Spleen (tissue), 11 donors: Measurements from ENCODE around the gene SNX2. TPM values are rescaled to one million over a fixed set of nuclear protein-coding genes. Genes with fewer than 3 reads are reported as not detected.

Experiments used
- DNase-seq: peaks from one replicate; pipeline ENCODE4 v3.0.0-alpha.2; 2020
- H3K27ac ChIP-seq, 8 donors: fragments of 200-600 bp; sonication (generic) in 7 of 8; 1 replicate in 4 of 8; 2 replicates in 4 of 8; pipeline versions ENCODE4 v1.5.0 to v1.8.0; 2016 to 2021; ENCODE audit warnings: inconsistent platforms in 4 of 8, mild to moderate bottlenecking in 4 of 8, moderate library complexity in 1 of 8
- H3K27me3 ChIP-seq, 7 donors: fragments of 200-600 bp; sonication (generic) in 6 of 7; replicated peaks in 1 of 7; 1 replicate in 4 of 7; 2 replicates in 3 of 7; pipeline versions ENCODE4 v1.5.0 to v1.8.0; 2016 to 2021; ENCODE audit warnings: inconsistent platforms in 3 of 7, mild to moderate bottlenecking in 1 of 7
- H3K36me3 ChIP-seq, 6 donors: fragments of 200-600 bp; sonication (generic) in 5 of 6; 1 replicate in 4 of 6; 2 replicates in 2 of 6; pipeline versions ENCODE4 v1.5.0 to v1.8.0; 2016 to 2021; ENCODE audit warnings: inconsistent platforms in 2 of 6
- H3K4me1 ChIP-seq, 6 donors: fragments of 200-600 bp; sonication (generic) in 5 of 6; 1 replicate in 3 of 6; 2 replicates in 3 of 6; pipeline versions ENCODE4 v1.5.0 to v1.8.0; 2016 to 2021; ENCODE audit warnings: inconsistent platforms in 3 of 6
- H3K4me3 ChIP-seq, 8 donors: fragments of 200-600 bp; sonication (generic) in 7 of 8; 1 replicate in 4 of 8; 2 replicates in 4 of 8; pipeline versions ENCODE4 v1.5.0 to v1.8.0; 2016 to 2021; ENCODE audit warnings: inconsistent platforms in 4 of 8, mild to moderate bottlenecking in 4 of 8, moderate library complexity in 2 of 8
- H3K9me3 ChIP-seq, 8 donors: fragments of 200-600 bp; sonication (generic) in 7 of 8; 1 replicate in 4 of 8; 2 replicates in 4 of 8; pipeline versions ENCODE4 v1.5.0 to v1.8.0; 2016 to 2021; ENCODE audit warnings: inconsistent platforms in 4 of 8
- CTCF ChIP-seq, 11 experiments: fragments of 200-600 bp in 7 of 11; fragments of 450-650 bp in 4 of 11; sonication (generic) in 4 of 11; IDR thresholded peaks in 8 of 11; conservative IDR thresholded peaks in 3 of 11; 1 replicate in 7 of 11; 2 replicates in 4 of 11; pipeline versions ENCODE4 v1.4.0 to v1.8.0; 2016 to 2021; ENCODE audit warnings: antibody characterized with exemption in 11 of 11, inconsistent platforms in 4 of 11, mild to moderate bottlenecking in 1 of 11
- POLR2A ChIP-seq, 3 donors: fragments of 450-650 bp; IDR thresholded peaks; one replicate each; pipeline ENCODE4 v1.5.1; 2017; ENCODE audit warnings: antibody characterized with exemption in 3 of 3, mild to moderate bottlenecking in 1 of 3
- POLR2AphosphoS5 ChIP-seq, 3 donors: sonication (generic); formaldehyde crosslinking; IDR thresholded peaks; one replicate each; pipeline ENCODE4 v1.5.1; 2017; ENCODE audit warnings: antibody characterized with exemption in 3 of 3
- WGBS, 5 donors: extraction: QIAGEN DNeasy Blood & Tissue Kit in 3 of 5; methylation state at CpG; one replicate each; pipeline versions ENCODE4 v1.1.5 to v1.1.7; 2013 to 2018; 5-methylcytosine and 5-hydroxymethylcytosine counted together
- intact Hi-C: fragments of 100-400 bp; cut with DNase I; formaldehyde crosslinking; loops from one replicate; pipeline ENCODE4 v1.15.0; 2023; ENCODE audit warnings: low total_unique reads
- polyA plus RNA-seq, 3 donors: library from polyadenylated mRNA; stranded (reverse); fragments of 200-250 nt; gene quantifications; one replicate each; pipeline ENCODE4 v1.2.1, GENCODE V29; 2013
- total RNA-seq, 7 donors: library from RNA; depleted of rRNA in 3 of 7; stranded (reverse); fragments of >200 nt in 3 of 7; fragmentation: NEBNext Ultra II Directional in 4 of 7; extraction: Animal tissue kit (Norgen Biotek cat#: 25700) in 4 of 7; gene quantifications; one replicate each; pipeline versions ENCODE4 v1.1.0 to v1.2.1, GENCODE V29; 2016 to 2021
- donor health status: healthy with polysubstance abuse.
- donor health status: DM: no; HTN: no; CAD: no; lungs with moderate emphysema.
- donor health status: DM: no; HTN: no; CAD: no.
- donor health status: Bipolar disorder and iron deficiency.
- donor health status: healthy.
- donor health status: DM: no; HTN: no; CAD: no.
- donor health status: DM: yes; HTN: yes; CAD: no.

The SNX2 gene
- total and polyA plus RNA-seq, 10 donors, result 69.0 to 158 (median 132) TPM

- Histone ChIP-seq H3K4me1 (peaks cover 0 to 16% (median 4%) of the 10 kb centered on the region in 6 donors), H3K36me3 (no peaks in the 10 kb centered on the region), H3K27me3 (no peaks in the 10 kb centered on the region), H3K4me3 (no peak overlapping the region), H3K27ac (no peak overlapping the region), H3K9me3 (no peaks in the 10 kb centered on the region)
- no peak for TF ChIP-seq POLR2A (IDR thresholded peaks at IDR 0.05)
- no peak for TF ChIP-seq CTCF (IDR thresholded peaks at IDR 0.05 in 8 of 11, conservative IDR thresholded peaks at IDR 0.05 in 3 of 11)
- TF ChIP-seq POLR2AphosphoS5 (IDR thresholded peaks at IDR 0.05), result no peak
- intact Hi-C loops, result no loop called here
- no peak for DNase-seq
- 67 to 84% (median 74%) methylated on average over 4 of the region's 4 CpGs for WGBS, 5 donors
Observed at GRCh38 chr5:122874179-122874875, 99.4 kb downstream of the SNX2 start.

GRCh38 chr5:122877518-122877917, 102.6 kb downstream of the SNX2 start:
- Histone ChIP-seq H3K4me3 (no peak overlapping the region), H3K36me3 (no peaks in the 10 kb centered on the region), H3K4me1 (peaks cover 0 to 16% (median 4%) of the 10 kb centered on the region in 6 donors), H3K9me3 (no peaks in the 10 kb centered on the region), H3K27me3 (no peaks in the 10 kb centered on the region), H3K27ac (no peak overlapping the region)
- no peak for DNase-seq
- TF ChIP-seq POLR2AphosphoS5 (IDR thresholded peaks at IDR 0.05), result no peak
- no peak for TF ChIP-seq CTCF (IDR thresholded peaks at IDR 0.05 in 8 of 11, conservative IDR thresholded peaks at IDR 0.05 in 3 of 11)
- TF ChIP-seq POLR2A (IDR thresholded peaks at IDR 0.05), result no peak
- intact Hi-C loops, result no loop called here
- WGBS, 5 donors, result 37 to 64% (median 51%) methylated on average over 2 of the region's 2 CpGs

GRCh38 chr5:122879076-122879475, 104.2 kb downstream of the SNX2 start:
- TF ChIP-seq POLR2AphosphoS5 (IDR thresholded peaks at IDR 0.05) (no peak), CTCF (IDR thresholded peaks at IDR 0.05 in 8 of 11, conservative IDR thresholded peaks at IDR 0.05 in 3 of 11) (no peak)
- H3K4me1 ChIP-seq, result peaks cover 0 to 14% (median 3%) of the 10 kb centered on the region in 6 donors
- H3K36me3 ChIP-seq, result no peaks in the 10 kb centered on the region
- 94 to 99% (median 97%) methylated on average over 3 of the region's 3 CpGs for WGBS, 5 donors
- no peaks in the 10 kb centered on the region for H3K27me3 ChIP-seq
- no peak overlapping the region for H3K4me3 ChIP-seq
- no peak overlapping the region for H3K27ac ChIP-seq
- H3K9me3 ChIP-seq, result no peaks in the 10 kb centered on the region
- no peak for DNase-seq
- intact Hi-C loops, result no loop called here

Other genes with a start within 250 kb of the SNX2 start
- 10 to 100 TPM in 6 of 7 donors, 1 to 10 TPM in 1; 8.8 to 17.4 (median 13.4) TPM for gene SNX24, start 70.5 kb downstream of the SNX2 start, total RNA-seq
- 10 to 100 TPM in 1 of 3 donors, 1 to 10 TPM in 2; 5.2 to 11.4 (median 5.9) TPM for gene SNX24, start 70.5 kb downstream of the SNX2 start, polyA plus RNA-seq